ENCODE measurements around the gene TRIM68. TPM values are rescaled to one million over a fixed set of nuclear protein-coding genes. Genes with fewer than 3 reads are reported as not detected.

Gene TRIM68
- total RNA-seq, 2 donors from 2014 or later: 7.5 to 9.6 TPM

DNA sequence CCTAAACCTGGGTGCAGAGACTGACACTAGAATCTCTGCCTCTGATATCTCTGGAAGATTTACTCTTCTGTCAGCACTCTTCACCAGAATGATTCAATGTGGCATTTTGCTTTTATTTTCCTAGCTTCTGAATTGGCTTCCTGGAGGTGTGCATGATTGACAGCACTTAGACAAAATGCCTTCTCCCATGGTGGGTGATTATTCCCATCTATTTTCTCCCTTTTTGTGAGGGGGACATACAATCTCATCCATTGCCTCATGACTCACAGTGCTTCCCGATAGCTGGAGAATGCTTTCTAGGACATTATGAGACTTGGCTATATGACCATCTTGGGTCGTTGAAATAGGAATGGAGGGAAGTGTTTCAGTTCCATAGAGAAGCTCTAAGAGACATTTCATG, 4.0 kb upstream of the TRIM68 start:
- no peak for DNase-seq (ENCODE audit: low spot score)
- TF ChIP-seq CTCF (IDR thresholded peaks at IDR 0.05): no peak
- H3K4me1 ChIP-seq: peaks cover 0 to 10% of the 10 kb centered on the region in 2 donors
- H3K9me3 ChIP-seq: no peaks in the 10 kb centered on the region
- H3K27ac ChIP-seq: no peak overlapping the region
- no peaks in the 10 kb centered on the region for H3K36me3 ChIP-seq
- no peak overlapping the region for H3K4me3 ChIP-seq
- H3K27me3 ChIP-seq: no peaks in the 10 kb centered on the region

- TF ChIP-seq CTCF (IDR thresholded peaks at IDR 0.05): no peak
- H3K27me3 ChIP-seq: no peaks in the 10 kb centered on the region
- DNase-seq (ENCODE audit: low spot score): no peak
These were observed 2.4 kb upstream of the TRIM68 start for GRCh38 chr11:4610258-4610935.

DNA sequence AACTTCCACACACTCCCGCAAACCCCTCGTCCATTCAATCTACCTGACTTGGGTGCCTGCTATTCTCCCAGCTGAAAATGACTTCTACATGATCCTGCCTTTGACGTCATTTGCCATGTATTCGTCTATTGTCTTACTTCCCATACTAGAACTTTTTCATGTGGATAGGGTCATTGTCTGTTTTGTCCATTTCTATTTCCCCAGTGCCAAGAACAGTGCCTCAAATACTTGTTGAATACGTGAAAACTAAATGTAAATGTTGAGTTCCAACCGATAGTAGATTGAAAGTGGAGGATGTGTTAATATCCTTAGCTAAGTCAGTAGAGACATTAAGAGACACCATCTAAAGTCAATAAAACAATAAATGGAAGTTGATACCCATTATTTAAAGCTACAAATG, 935 bp downstream of the TRIM68 start:
- no peak for TF ChIP-seq CTCF (IDR thresholded peaks at IDR 0.05)
- Histone ChIP-seq H3K9me3 (no peaks in the 10 kb centered on the region), H3K4me1 (peaks cover 0 to 18% of the 10 kb centered on the region in 2 donors), H3K27me3 (no peaks in the 10 kb centered on the region), H3K4me3 (peak overlapping the region; percentile 57 to 70), H3K27ac (peak overlapping the region; percentile 85 to 93), H3K36me3 (peaks cover 20% of the 10 kb centered on the region)
- no peak for DNase-seq (ENCODE audit: low spot score)

More at GRCh38 chr11:4610258-4610935, 2.4 kb upstream of the TRIM68 start:
- Histone ChIP-seq H3K4me3 (peak overlapping the region in 1 of 2 donors; percentile 21), H3K9me3 (no peaks in the 10 kb centered on the region), H3K27ac (peak overlapping the region; percentile 13 to 56), H3K4me1 (peaks cover 0 to 18% of the 10 kb centered on the region in 2 donors), H3K36me3 (no peaks in the 10 kb centered on the region)

- Histone ChIP-seq H3K9me3 (no peaks in the 10 kb centered on the region), H3K36me3 (peaks cover 27% of the 10 kb centered on the region), H3K4me1 (peaks cover 0 to 18% of the 10 kb centered on the region in 2 donors), H3K4me3 (peak overlapping the region in 1 of 2 donors; percentile 70), H3K27me3 (no peaks in the 10 kb centered on the region), H3K27ac (no peak overlapping the region)
- DNase-seq (ENCODE audit: low spot score): no peak
- no peak for TF ChIP-seq CTCF (IDR thresholded peaks at IDR 0.05)
These were observed 1.6 kb downstream of the TRIM68 start for GRCh38 chr11:4606231-4607015.

GRCh38 chr11:4605057-4605456, 3.0 kb downstream of the TRIM68 start:
- H3K4me1 ChIP-seq: peaks cover 0 to 17% of the 10 kb centered on the region in 2 donors
- H3K27me3 ChIP-seq: no peaks in the 10 kb centered on the region
- peaks cover 41% of the 10 kb centered on the region for H3K36me3 ChIP-seq
- H3K27ac ChIP-seq: no peak overlapping the region
- no peaks in the 10 kb centered on the region for H3K9me3 ChIP-seq
- no peak for DNase-seq (ENCODE audit: low spot score)
- no peak for TF ChIP-seq CTCF (IDR thresholded peaks at IDR 0.05)
- H3K4me3 ChIP-seq: no peak overlapping the region

All from right atrium auricular region (tissue), 2 donors.